Adrenal gland (tissue), 5 donors: ENCODE measurements around the gene LGALS4.

ENCODE experiments used
- POLR2A ChIP-seq, 2 donors: fragments of 450-650 bp; IDR thresholded peaks; one replicate each; pipeline ENCODE4 v1.6.1; 2017; ENCODE audit warnings: antibody characterized with exemption in 2 of 2, mild to moderate bottlenecking in 2 of 2, moderate library complexity in 1 of 2
- TF ChIP-seq, protein P1 (sequence below), 6 experiments: fragments of 450-650 bp in 4 of 6; fragments of 200-600 bp in 2 of 6; sonication (generic) in 1 of 6; IDR thresholded peaks; 1 replicate in 5 of 6; 2 replicates in 1 of 6; pipeline versions ENCODE4 v1.5.1 to v1.8.0; 2016 to 2021; ENCODE audit warnings: antibody characterized with exemption in 6 of 6, mild to moderate bottlenecking in 2 of 6, moderate library complexity in 1 of 6
- donor health status: DM: no; HTN: no; CAD: no.

DNA sequence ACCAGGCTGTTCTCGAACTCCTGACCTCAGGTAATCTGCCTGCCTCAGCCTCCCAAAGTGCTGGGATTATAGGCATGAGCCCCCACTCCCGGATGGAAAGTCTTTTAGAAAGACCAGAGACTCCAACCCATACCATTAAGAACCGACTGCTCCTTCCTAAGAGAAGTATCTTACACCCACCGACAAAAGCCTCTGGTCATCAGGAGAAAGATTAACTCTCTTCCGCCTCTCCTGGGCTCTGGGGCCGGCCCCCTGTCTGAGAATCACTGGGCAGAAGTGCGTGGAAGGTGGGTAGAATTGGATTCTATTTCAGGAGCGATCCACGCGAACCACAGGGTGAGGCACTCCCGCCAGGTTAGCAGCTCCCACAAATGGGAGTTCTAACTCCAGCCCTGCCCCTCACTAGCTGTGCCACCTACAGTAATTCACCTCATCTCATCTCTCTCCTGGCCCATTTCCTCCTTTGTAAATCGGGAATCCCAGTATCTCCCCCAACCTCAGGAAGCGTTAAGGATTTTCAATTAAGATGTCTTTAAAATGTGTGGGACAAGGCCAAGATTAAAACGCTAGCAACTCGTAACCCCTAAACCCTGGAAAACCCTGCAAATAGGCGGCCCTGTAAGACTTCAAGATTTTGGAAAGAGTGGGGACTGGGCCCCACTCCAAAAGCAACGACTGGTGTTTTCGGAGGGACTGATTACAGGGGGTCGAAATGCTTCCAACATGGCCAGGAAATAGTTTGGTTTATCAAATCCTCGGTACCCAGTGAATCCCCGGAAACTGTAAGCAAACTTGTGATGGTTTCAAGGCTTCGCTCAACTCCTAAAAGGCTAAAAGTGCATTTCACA, 35.8 kb upstream of the LGALS4 start:
- TF ChIP-seq, protein P1, sequence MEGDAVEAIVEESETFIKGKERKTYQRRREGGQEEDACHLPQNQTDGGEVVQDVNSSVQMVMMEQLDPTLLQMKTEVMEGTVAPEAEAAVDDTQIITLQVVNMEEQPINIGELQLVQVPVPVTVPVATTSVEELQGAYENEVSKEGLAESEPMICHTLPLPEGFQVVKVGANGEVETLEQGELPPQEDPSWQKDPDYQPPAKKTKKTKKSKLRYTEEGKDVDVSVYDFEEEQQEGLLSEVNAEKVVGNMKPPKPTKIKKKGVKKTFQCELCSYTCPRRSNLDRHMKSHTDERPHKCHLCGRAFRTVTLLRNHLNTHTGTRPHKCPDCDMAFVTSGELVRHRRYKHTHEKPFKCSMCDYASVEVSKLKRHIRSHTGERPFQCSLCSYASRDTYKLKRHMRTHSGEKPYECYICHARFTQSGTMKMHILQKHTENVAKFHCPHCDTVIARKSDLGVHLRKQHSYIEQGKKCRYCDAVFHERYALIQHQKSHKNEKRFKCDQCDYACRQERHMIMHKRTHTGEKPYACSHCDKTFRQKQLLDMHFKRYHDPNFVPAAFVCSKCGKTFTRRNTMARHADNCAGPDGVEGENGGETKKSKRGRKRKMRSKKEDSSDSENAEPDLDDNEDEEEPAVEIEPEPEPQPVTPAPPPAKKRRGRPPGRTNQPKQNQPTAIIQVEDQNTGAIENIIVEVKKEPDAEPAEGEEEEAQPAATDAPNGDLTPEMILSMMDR (IDR thresholded peaks at IDR 0.05): no peak
- no peak for TF ChIP-seq POLR2A (IDR thresholded peaks at IDR 0.05)
